Measurements from ENCODE around the gene LRRC4B.

LRRC4B gene

DNA sequence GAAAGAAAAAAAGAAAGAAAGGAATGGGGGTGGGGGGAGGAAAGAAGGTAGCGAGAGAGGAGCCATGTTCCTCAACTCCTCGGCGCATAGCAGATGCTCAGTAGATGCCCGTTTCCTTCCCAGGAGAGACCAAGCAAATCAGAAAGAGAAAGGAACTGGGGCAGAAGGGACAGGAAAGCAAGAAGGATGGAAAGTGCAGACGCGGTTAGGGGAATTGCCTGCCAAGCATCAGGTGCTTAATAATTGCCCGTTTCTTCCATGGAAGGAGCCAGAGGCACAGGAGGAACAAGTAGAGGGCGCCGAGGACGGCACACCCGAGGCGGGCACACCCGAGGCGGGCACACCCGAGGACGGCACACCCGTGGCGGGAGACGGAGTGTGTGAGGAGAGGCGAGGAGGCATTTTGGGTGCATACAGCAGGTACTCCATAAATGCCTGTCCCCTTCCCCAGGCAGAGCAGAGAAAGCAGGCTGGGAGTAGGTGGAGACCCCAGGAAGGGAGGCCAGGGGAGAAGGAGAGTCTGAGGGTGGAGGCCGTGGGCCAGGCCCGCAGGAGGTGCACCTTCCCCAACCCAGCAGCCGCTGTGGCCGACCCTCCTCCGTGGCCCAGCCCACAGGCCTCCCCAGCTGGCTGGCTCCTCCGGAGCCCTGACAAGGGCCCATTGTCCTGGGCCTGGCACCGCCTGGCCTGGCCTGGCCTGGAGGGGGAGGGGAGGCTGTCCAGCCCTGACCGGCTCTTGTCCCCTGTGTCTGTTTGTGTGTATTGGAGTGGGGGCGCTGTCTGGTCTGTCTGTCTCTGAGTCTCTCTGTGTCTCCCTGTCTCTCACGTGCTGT is 71.8 kb downstream of the LRRC4B start:
- CTCF ChIA-PET = no interaction called here

DNA sequence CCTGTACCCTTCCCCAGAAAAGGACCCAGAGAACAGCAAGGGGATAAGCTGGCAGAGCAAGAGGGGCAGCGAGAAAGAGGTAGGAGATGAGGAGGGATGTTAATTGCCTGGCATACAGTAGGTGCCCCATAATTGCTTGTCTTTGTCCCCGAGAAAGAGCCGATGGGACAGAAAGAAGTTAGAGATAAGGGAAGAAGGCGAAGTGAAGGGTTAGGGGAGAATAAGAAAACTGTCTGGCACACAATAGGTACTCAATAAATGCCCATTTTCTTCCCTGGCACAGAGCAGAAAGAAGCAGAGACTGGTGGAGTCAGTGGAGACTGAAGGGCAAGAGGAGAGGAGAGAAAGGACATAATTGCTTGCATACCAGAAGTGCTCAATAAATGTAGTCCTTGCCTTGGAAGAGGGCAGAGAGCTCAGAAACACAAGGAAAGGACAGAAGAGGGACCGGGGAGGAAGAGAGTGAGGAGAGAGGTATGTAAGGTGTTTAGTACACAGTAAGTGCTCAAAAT is 73.2 kb downstream of the LRRC4B start:
- ChIA-PET POLR2A (interaction anchor here (0.7 kb wide), 1 partner anchor 16 kb away, joined by 3 read pairs; no protein-coding TSS in a partner anchor), CTCF (interaction anchor here (0.9 to 1.0 kb wide), 2 partner anchors 35 to 216 kb away, joined by 3 read pairs; no protein-coding TSS in a partner anchor)
- DNase-seq (ENCODE audit: extremely low spot score) = no peak
- TF ChIP-seq, protein P1, sequence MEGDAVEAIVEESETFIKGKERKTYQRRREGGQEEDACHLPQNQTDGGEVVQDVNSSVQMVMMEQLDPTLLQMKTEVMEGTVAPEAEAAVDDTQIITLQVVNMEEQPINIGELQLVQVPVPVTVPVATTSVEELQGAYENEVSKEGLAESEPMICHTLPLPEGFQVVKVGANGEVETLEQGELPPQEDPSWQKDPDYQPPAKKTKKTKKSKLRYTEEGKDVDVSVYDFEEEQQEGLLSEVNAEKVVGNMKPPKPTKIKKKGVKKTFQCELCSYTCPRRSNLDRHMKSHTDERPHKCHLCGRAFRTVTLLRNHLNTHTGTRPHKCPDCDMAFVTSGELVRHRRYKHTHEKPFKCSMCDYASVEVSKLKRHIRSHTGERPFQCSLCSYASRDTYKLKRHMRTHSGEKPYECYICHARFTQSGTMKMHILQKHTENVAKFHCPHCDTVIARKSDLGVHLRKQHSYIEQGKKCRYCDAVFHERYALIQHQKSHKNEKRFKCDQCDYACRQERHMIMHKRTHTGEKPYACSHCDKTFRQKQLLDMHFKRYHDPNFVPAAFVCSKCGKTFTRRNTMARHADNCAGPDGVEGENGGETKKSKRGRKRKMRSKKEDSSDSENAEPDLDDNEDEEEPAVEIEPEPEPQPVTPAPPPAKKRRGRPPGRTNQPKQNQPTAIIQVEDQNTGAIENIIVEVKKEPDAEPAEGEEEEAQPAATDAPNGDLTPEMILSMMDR (IDR thresholded peaks at IDR 0.05; ENCODE audit: control extremely low read depth, extremely low read depth, low read depth, missing control alignments) = no peak

More for the DNA sequence above, 71.8 kb downstream of the LRRC4B start:
- TF ChIP-seq, protein P1 (IDR thresholded peaks at IDR 0.05; ENCODE audit: control extremely low read depth, extremely low read depth, low read depth, missing control alignments) = no peak
- POLR2A ChIA-PET = no interaction called here
- DNase-seq (ENCODE audit: extremely low spot score) = no peak

- TF ChIP-seq, protein P1 (IDR thresholded peaks at IDR 0.05; ENCODE audit: control extremely low read depth, extremely low read depth, low read depth, missing control alignments) = no peak
- CTCF ChIA-PET = interaction anchor here (0.9 to 1.0 kb wide), 2 partner anchors 34 to 216 kb away, joined by 3 read pairs; no protein-coding TSS in a partner anchor
- POLR2A ChIA-PET = interaction anchor here (0.7 kb wide), 1 partner anchor 15 kb away, joined by 3 read pairs; no protein-coding TSS in a partner anchor
- no peak for DNase-seq (ENCODE audit: extremely low spot score)
These were observed 73.8 kb downstream of the LRRC4B start for GRCh38 chr19:50494186-50495019.

GRCh38 chr19:50493171-50493570 is 75.1 kb downstream of the LRRC4B start:
- TF ChIP-seq, protein P1 (IDR thresholded peaks at IDR 0.05; ENCODE audit: control extremely low read depth, extremely low read depth, low read depth, missing control alignments) = no peak
- ChIA-PET POLR2A (no interaction called here), CTCF (no interaction called here)
- no peak for DNase-seq (ENCODE audit: extremely low spot score)

DNA sequence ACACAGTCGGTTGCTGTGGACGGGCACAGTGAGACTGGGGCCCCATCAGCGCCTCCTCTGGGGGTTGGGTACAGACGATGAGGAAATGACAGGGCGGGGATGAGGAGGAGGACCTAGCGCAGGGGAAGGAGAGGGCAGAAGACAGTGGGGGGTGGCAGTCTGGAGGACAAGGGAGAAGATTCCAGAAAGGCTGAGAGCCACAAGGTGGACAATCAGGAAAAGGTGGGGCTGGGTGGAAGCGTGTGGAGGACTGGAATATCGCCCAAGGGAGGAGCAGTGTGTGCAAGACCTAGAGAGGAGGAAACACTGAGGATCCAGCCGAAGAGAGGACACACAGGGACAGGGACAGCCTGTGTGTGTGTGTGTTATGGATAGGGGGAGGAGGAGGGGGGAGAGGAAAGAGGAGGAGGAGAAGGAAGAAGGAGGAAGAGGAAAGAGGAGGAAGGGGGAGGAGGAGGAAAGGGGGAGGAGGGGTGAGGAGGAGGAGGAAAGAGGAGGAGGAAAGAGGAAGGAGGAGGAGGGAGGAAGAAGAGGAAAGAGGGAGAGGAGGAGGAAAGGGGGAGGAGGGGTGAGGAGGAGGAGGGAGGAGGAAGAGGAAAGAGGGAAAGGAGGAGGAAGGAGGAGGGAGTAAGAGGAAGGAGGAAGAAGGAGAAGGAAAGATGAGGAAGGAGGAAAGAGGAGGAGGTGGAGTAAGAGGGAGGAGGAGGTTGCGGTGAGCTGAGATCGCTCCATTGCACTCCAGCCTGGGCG is 75.8 kb downstream of the LRRC4B start:
- no peak for DNase-seq (ENCODE audit: extremely low spot score)
- ChIA-PET CTCF (no interaction called here), POLR2A (no interaction called here)
- TF ChIP-seq, protein P1 (IDR thresholded peaks at IDR 0.05; ENCODE audit: control extremely low read depth, extremely low read depth, low read depth, missing control alignments) = no peak

Data from GM10248 (cell line).